ENCODE results near the gene OBSL1.

- TF ChIP-seq POLR2AphosphoS5 (IDR thresholded peaks at IDR 0.05) (no peak), POLR2A (IDR thresholded peaks at IDR 0.05) (no peak)
- TF ChIP-seq, protein P1, sequence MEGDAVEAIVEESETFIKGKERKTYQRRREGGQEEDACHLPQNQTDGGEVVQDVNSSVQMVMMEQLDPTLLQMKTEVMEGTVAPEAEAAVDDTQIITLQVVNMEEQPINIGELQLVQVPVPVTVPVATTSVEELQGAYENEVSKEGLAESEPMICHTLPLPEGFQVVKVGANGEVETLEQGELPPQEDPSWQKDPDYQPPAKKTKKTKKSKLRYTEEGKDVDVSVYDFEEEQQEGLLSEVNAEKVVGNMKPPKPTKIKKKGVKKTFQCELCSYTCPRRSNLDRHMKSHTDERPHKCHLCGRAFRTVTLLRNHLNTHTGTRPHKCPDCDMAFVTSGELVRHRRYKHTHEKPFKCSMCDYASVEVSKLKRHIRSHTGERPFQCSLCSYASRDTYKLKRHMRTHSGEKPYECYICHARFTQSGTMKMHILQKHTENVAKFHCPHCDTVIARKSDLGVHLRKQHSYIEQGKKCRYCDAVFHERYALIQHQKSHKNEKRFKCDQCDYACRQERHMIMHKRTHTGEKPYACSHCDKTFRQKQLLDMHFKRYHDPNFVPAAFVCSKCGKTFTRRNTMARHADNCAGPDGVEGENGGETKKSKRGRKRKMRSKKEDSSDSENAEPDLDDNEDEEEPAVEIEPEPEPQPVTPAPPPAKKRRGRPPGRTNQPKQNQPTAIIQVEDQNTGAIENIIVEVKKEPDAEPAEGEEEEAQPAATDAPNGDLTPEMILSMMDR (IDR thresholded peaks at IDR 0.05), result no peak
Observed at GRCh38 chr2:219574484-219575311, 3.4 kb upstream of the OBSL1 start.
